H9 (cell line): ENCODE results near the gene SELPLG. TPM values are rescaled to one million over a fixed set of nuclear protein-coding genes. Genes with fewer than 3 reads are reported as not detected.

ENCODE experiments used
- DNase-seq: peaks from one replicate; pipeline ENCODE4 v3.0.0-alpha.2; 2017
- H2AFZ ChIP-seq: one replicate; pipeline ENCODE4 v1.6.1; 2013; ENCODE audit warnings: mild to moderate bottlenecking, low read length, control low read depth, moderate library complexity
- H2AK5ac ChIP-seq: 2 replicates; pipeline ENCODE4 v1.6.1; 2013; ENCODE audit warnings: low read length, control low read depth, mixed read lengths; ENCODE audit not compliant: insufficient read length
- H2BK120ac ChIP-seq: one replicate; pipeline ENCODE4 v1.6.1; 2013; ENCODE audit warnings: low read depth, mild to moderate bottlenecking, low read length, control low read depth, inconsistent platforms; ENCODE audit not compliant: poor library complexity, severe bottlenecking
- H2BK12ac ChIP-seq: 2 replicates; pipeline ENCODE4 v1.6.1; 2013; ENCODE audit warnings: low read length, control low read depth, mixed read lengths, low read depth; ENCODE audit not compliant: insufficient read length
- H2BK15ac ChIP-seq: 2 replicates; pipeline ENCODE4 v1.6.1; 2013; ENCODE audit warnings: low read depth, low read length, control low read depth
- H2BK20ac ChIP-seq: one replicate; pipeline ENCODE4 v1.6.1; 2013; ENCODE audit warnings: low read depth, mild to moderate bottlenecking, low read length, control low read depth, inconsistent platforms; ENCODE audit not compliant: poor library complexity, severe bottlenecking
- H2BK5ac ChIP-seq: 2 replicates; pipeline ENCODE4 v1.6.1; 2013; ENCODE audit warnings: low read length, control low read depth, mixed read lengths; ENCODE audit not compliant: insufficient read length
- H3K14ac ChIP-seq: 2 replicates; pipeline ENCODE4 v1.6.1; 2013; ENCODE audit warnings: low read length, control low read depth; ENCODE audit not compliant: insufficient read depth
- H3K18ac ChIP-seq: 2 replicates; pipeline ENCODE4 v1.6.1; 2013; ENCODE audit warnings: low read depth, mild to moderate bottlenecking, mixed read lengths, low read length, control low read depth; ENCODE audit not compliant: insufficient read length
- H3K23ac ChIP-seq: 2 replicates; pipeline ENCODE4 v1.6.1; 2013; ENCODE audit warnings: low read length, control low read depth, mixed read lengths, low read depth; ENCODE audit not compliant: insufficient read length
- H3K23me2 ChIP-seq: 2 replicates; pipeline ENCODE4 v1.6.1; 2013; ENCODE audit warnings: low read depth, mild to moderate bottlenecking, mixed read lengths, low read length, control low read depth; ENCODE audit not compliant: insufficient read length, poor library complexity, severe bottlenecking
- H3K27ac ChIP-seq: 2 replicates; pipeline ENCODE4 v1.5.1; 2013; ENCODE audit warnings: low read length, control low read depth, mixed read lengths, low read depth; ENCODE audit not compliant: insufficient read length
- H3K27me3 ChIP-seq: 2 replicates; pipeline ENCODE4 v1.6.1; 2013; ENCODE audit warnings: low read length, control low read depth, inconsistent platforms; ENCODE audit not compliant: insufficient read depth
- H3K4ac ChIP-seq: 2 replicates; pipeline ENCODE4 v1.6.1; 2013; ENCODE audit warnings: low read depth, mild to moderate bottlenecking, control low read depth, inconsistent platforms, low read length, moderate library complexity
- H3K4me1 ChIP-seq: 2 replicates; pipeline ENCODE4 v1.6.1; 2013; ENCODE audit warnings: low read length, control low read depth, inconsistent platforms; ENCODE audit not compliant: insufficient read depth
- H3K4me2 ChIP-seq: 2 replicates; pipeline ENCODE4 v1.6.1; 2013; ENCODE audit warnings: low read length, control low read depth, mixed read lengths; ENCODE audit not compliant: insufficient read length, insufficient read depth
- H3K56ac ChIP-seq: 2 replicates; pipeline ENCODE4 v1.6.1; 2013; ENCODE audit warnings: low read depth, mild to moderate bottlenecking, mixed read lengths, low read length, control low read depth; ENCODE audit not compliant: insufficient read length
- H3K79me1 ChIP-seq: 2 replicates; pipeline ENCODE4 v1.6.1; 2013; ENCODE audit warnings: low read depth, mild to moderate bottlenecking, moderate library complexity, low read length, control low read depth, inconsistent platforms; ENCODE audit not compliant: insufficient read depth, poor library complexity, severe bottlenecking
- H3K79me2 ChIP-seq: 2 replicates; pipeline ENCODE4 v1.6.1; 2013; ENCODE audit warnings: low read length, control low read depth, inconsistent platforms; ENCODE audit not compliant: insufficient read depth
- H3K9ac ChIP-seq: 2 replicates; pipeline ENCODE4 v1.6.1; 2013; ENCODE audit warnings: low read length, control low read depth, mixed read lengths; ENCODE audit not compliant: insufficient read length; ENCODE audit errors: extremely low read depth
- H3K9me3 ChIP-seq: one replicate; pipeline ENCODE4 v1.6.1; 2013; ENCODE audit warnings: low read depth, low read length, inconsistent platforms; ENCODE audit not compliant: control insufficient read depth
- H3T11ph ChIP-seq: one replicate; pipeline ENCODE4 v1.6.1; 2013; ENCODE audit warnings: mild to moderate bottlenecking, low read length, control low read depth, inconsistent platforms
- H4K20me1 ChIP-seq: one replicate; pipeline ENCODE4 v1.6.1; 2013; ENCODE audit not compliant: control insufficient read depth, insufficient read length, insufficient read depth
- H4K5ac ChIP-seq: 2 replicates; pipeline ENCODE4 v1.6.1; 2013; ENCODE audit warnings: low read depth, mild to moderate bottlenecking, mixed read lengths, low read length, control low read depth; ENCODE audit not compliant: insufficient read length
- H4K8ac ChIP-seq: replicated peaks from 2 replicates; pipeline ENCODE4 v1.6.1; 2013; ENCODE audit warnings: low read length, control low read depth, mixed read lengths, low read depth; ENCODE audit not compliant: insufficient read length
- H4K91ac ChIP-seq: 2 replicates; pipeline ENCODE4 v1.6.1; 2013; ENCODE audit warnings: low read depth, mild to moderate bottlenecking, moderate library complexity, mixed read lengths, low read length, control low read depth; ENCODE audit not compliant: insufficient read length
- H3K27ac Mint-ChIP-seq, 3 experiments: 2 replicates in 2 of 3; 3 replicates in 1 of 3; pipeline ENCODE4 v1.8.0; 2020 to 2021; ENCODE audit warnings: mixed read lengths in 3 of 3, mild to moderate bottlenecking in 1 of 3, moderate library complexity in 1 of 3
- H3K27me3 Mint-ChIP-seq: 2 replicates; pipeline ENCODE4 v1.8.0; 2021; ENCODE audit warnings: low read depth, mild to moderate bottlenecking, moderate library complexity, mixed read lengths
- H3K36me3 Mint-ChIP-seq, 3 experiments: 2 replicates in 2 of 3; 3 replicates in 1 of 3; pipeline ENCODE4 v1.8.0; 2020 to 2021; ENCODE audit warnings: low read depth in 3 of 3, mixed read lengths in 3 of 3; ENCODE audit not compliant: insufficient read depth in 1 of 3
- H3K4me1 Mint-ChIP-seq, 2 experiments: 2 replicates each; pipeline ENCODE4 v1.8.0; 2020; ENCODE audit warnings: mixed read lengths in 2 of 2
- H3K4me3 Mint-ChIP-seq, 2 experiments: 2 replicates in 1 of 2; 3 replicates in 1 of 2; pipeline ENCODE4 v1.8.0; 2020 to 2021; ENCODE audit warnings: mild to moderate bottlenecking in 2 of 2, mixed read lengths in 2 of 2, moderate library complexity in 1 of 2
- H3K9me3 Mint-ChIP-seq, 2 experiments: 2 replicates in 1 of 2; 3 replicates in 1 of 2; pipeline ENCODE4 v1.8.0; 2020; ENCODE audit warnings: mild to moderate bottlenecking in 2 of 2, mixed read lengths in 2 of 2, moderate library complexity in 1 of 2
- total RNA-seq: library from RNA; stranded (reverse); gene quantifications from 2 replicates; pipeline ENCODE4 v1.2.1, GENCODE V29; 2021
- TF ChIP-seq, protein P1 (sequence below): fragments of 200-600 bp; sonication (generic); conservative IDR thresholded peaks from 3 replicates; pipeline ENCODE4 v1.8.0; 2021; ENCODE audit warnings: antibody characterized with exemption, mild to moderate bottlenecking

The SELPLG gene
- total RNA-seq, 1 experiment from 2014 or later, result 0.15 TPM

DNA sequence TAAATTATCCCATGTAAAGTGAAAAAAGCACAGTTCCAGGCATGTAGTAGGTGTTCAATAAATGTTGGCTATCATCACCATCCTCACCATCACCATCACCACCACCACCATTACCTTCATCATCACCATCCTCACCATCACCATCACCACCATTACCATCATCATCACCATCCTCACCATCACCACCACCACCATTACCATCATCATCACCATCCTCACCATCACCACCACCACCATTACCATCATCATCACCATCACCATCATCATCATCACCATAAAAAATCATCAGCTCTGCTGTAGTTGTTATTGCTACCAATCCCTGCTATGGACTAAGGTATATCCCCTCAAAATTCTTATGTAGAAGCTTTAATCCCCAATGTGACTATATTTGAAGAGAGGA is 56.2 kb downstream of the SELPLG start:
- no peak overlapping the region for H3K4me2 ChIP-seq
- no peak overlapping the region for H2BK120ac ChIP-seq
- H3K9me3 ChIP-seq, result no peaks in the 10 kb centered on the region
- H4K5ac ChIP-seq, result no peak overlapping the region
- no peaks in the 10 kb centered on the region for H3K79me1 ChIP-seq
- H3K14ac ChIP-seq, result no peak overlapping the region
- H2AFZ ChIP-seq, result no peak overlapping the region
- H3K18ac ChIP-seq, result no peak overlapping the region
- H2AK5ac ChIP-seq, result no peak overlapping the region
- H3K23me2 ChIP-seq, result no peaks in the 10 kb centered on the region
- H4K8ac ChIP-seq, result no peak overlapping the region
- DNase-seq, result no peak
- H3K23ac ChIP-seq, result no peak overlapping the region
- H2BK12ac ChIP-seq, result no peak overlapping the region
- no peak overlapping the region for H2BK15ac ChIP-seq
- no peak overlapping the region for H3T11ph ChIP-seq
- no peak overlapping the region; a peak in 1 of 5 replicates for H3K4me3 Mint-ChIP-seq
- H3K4me1 Mint-ChIP-seq, result no peaks in the 10 kb centered on the region
- no peaks in the 10 kb centered on the region for H4K20me1 ChIP-seq
- H3K56ac ChIP-seq, result no peak overlapping the region
- no peaks in the 10 kb centered on the region for H3K79me2 ChIP-seq
- no peak overlapping the region for H4K91ac ChIP-seq
- H3K4ac ChIP-seq, result no peak overlapping the region
- no peaks in the 10 kb centered on the region for H3K27me3 ChIP-seq
- peaks cover 6% of the 10 kb centered on the region for H3K27me3 Mint-ChIP-seq
- no peak overlapping the region for H3K27ac ChIP-seq
- H3K4me1 ChIP-seq, result no peaks in the 10 kb centered on the region
- H3K9me3 Mint-ChIP-seq, result peaks cover 9 to 10% of the 10 kb centered on the region in 2 experiments
- no peak overlapping the region for H3K9ac ChIP-seq
- H2BK20ac ChIP-seq, result no peak overlapping the region
- H2BK5ac ChIP-seq, result no peak overlapping the region
- no peak overlapping the region for H3K27ac Mint-ChIP-seq
- H3K36me3 Mint-ChIP-seq, result peaks cover 4 to 11% (median 4%) of the 10 kb centered on the region in 3 experiments; a peak in 5 of 7 replicates
- TF ChIP-seq, protein P1, sequence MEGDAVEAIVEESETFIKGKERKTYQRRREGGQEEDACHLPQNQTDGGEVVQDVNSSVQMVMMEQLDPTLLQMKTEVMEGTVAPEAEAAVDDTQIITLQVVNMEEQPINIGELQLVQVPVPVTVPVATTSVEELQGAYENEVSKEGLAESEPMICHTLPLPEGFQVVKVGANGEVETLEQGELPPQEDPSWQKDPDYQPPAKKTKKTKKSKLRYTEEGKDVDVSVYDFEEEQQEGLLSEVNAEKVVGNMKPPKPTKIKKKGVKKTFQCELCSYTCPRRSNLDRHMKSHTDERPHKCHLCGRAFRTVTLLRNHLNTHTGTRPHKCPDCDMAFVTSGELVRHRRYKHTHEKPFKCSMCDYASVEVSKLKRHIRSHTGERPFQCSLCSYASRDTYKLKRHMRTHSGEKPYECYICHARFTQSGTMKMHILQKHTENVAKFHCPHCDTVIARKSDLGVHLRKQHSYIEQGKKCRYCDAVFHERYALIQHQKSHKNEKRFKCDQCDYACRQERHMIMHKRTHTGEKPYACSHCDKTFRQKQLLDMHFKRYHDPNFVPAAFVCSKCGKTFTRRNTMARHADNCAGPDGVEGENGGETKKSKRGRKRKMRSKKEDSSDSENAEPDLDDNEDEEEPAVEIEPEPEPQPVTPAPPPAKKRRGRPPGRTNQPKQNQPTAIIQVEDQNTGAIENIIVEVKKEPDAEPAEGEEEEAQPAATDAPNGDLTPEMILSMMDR, result no peak
